ENCODE measurements around the gene ITGB5. TPM values are rescaled to one million over a fixed set of nuclear protein-coding genes. Genes with fewer than 3 reads are reported as not detected.

ITGB5 gene
- total RNA-seq, 1 experiment from 2014 or later: 0.86 TPM

- no peaks in the 10 kb centered on the region for H3K27me3 ChIP-seq (ENCODE audit: low read length)
- no peak for DNase-seq
- H4K20me1 ChIP-seq (ENCODE audit: insufficient read depth, low read depth, low read length): no peaks in the 10 kb centered on the region
- no peak overlapping the region for H3K4me3 ChIP-seq (ENCODE audit: low read length)
- no peaks in the 10 kb centered on the region for H3K36me3 ChIP-seq (ENCODE audit: insufficient read depth, low read length)
- H3K9me3 ChIP-seq (ENCODE audit: low read length): no peaks in the 10 kb centered on the region
- H2AFZ ChIP-seq (ENCODE audit: low read length): no peak overlapping the region
- no peaks in the 10 kb centered on the region for H3K4me1 ChIP-seq (ENCODE audit: low read length)
- no peak overlapping the region for H3K27ac ChIP-seq (ENCODE audit: low read length)
- H3K4me2 ChIP-seq (ENCODE audit: low read depth, low read length, poor library complexity, severe bottlenecking): no peak overlapping the region
- no peak overlapping the region for H3K9ac ChIP-seq (ENCODE audit: low read length)
- no peaks in the 10 kb centered on the region for H3K9me2 ChIP-seq (replicated peaks; ENCODE audit: insufficient read depth, low read length)
- H3K79me2 ChIP-seq (ENCODE audit: low read length): no peaks in the 10 kb centered on the region
These were observed 17.8 kb upstream of the ITGB5 start for GRCh38 chr3:124904835-124905492.

GRCh38 chr3:124903896-124904834 lies 17.0 kb upstream of the ITGB5 start:
- Histone ChIP-seq H4K20me1 (ENCODE audit: insufficient read depth, low read depth, low read length) (no peaks in the 10 kb centered on the region), H3K36me3 (ENCODE audit: insufficient read depth, low read length) (no peaks in the 10 kb centered on the region), H3K79me2 (ENCODE audit: low read length) (no peaks in the 10 kb centered on the region), H3K4me1 (ENCODE audit: low read length) (no peaks in the 10 kb centered on the region), H3K27ac (ENCODE audit: low read length) (no peak overlapping the region), H3K4me2 (ENCODE audit: low read depth, low read length, poor library complexity, severe bottlenecking) (no peak overlapping the region), H3K9ac (ENCODE audit: low read length) (no peak overlapping the region), H3K27me3 (ENCODE audit: low read length) (no peaks in the 10 kb centered on the region), H3K9me2 (replicated peaks; ENCODE audit: insufficient read depth, low read length) (no peaks in the 10 kb centered on the region), H3K9me3 (ENCODE audit: low read length) (no peaks in the 10 kb centered on the region), H2AFZ (ENCODE audit: low read length) (no peak overlapping the region), H3K4me3 (ENCODE audit: low read length) (no peak overlapping the region)
- DNase-seq: no peak

- no peak overlapping the region for H3K4me3 ChIP-seq (ENCODE audit: low read length)
These were observed 9.8 kb upstream of the ITGB5 start for GRCh38 chr3:124896824-124897526.

GRCh38 chr3:124895756-124896155 lies 8.6 kb upstream of the ITGB5 start:
- no peaks in the 10 kb centered on the region for H3K4me1 ChIP-seq (ENCODE audit: low read length)
- no peak overlapping the region for H3K4me2 ChIP-seq (ENCODE audit: low read depth, low read length, poor library complexity, severe bottlenecking)
- H3K9me3 ChIP-seq (ENCODE audit: low read length): no peaks in the 10 kb centered on the region
- H2AFZ ChIP-seq (ENCODE audit: low read length): no peak overlapping the region
- no peaks in the 10 kb centered on the region for H3K27me3 ChIP-seq (ENCODE audit: low read length)
- no peak overlapping the region for H3K4me3 ChIP-seq (ENCODE audit: low read length)
- no peaks in the 10 kb centered on the region for H3K36me3 ChIP-seq (ENCODE audit: insufficient read depth, low read length)
- H3K27ac ChIP-seq (ENCODE audit: low read length): no peak overlapping the region
- H3K79me2 ChIP-seq (ENCODE audit: low read length): no peaks in the 10 kb centered on the region
- no peak for DNase-seq
- no peak overlapping the region for H3K9ac ChIP-seq (ENCODE audit: low read length)
- no peaks in the 10 kb centered on the region for H4K20me1 ChIP-seq (ENCODE audit: insufficient read depth, low read depth, low read length)
- no peaks in the 10 kb centered on the region for H3K9me2 ChIP-seq (replicated peaks; ENCODE audit: insufficient read depth, low read length)

More at GRCh38 chr3:124896824-124897526, 9.8 kb upstream of the ITGB5 start:
- no peaks in the 10 kb centered on the region for H3K79me2 ChIP-seq (ENCODE audit: low read length)
- H3K4me1 ChIP-seq (ENCODE audit: low read length): no peaks in the 10 kb centered on the region
- H3K9ac ChIP-seq (ENCODE audit: low read length): no peak overlapping the region
- DNase-seq: no peak
- H3K27ac ChIP-seq (ENCODE audit: low read length): no peak overlapping the region
- H4K20me1 ChIP-seq (ENCODE audit: insufficient read depth, low read depth, low read length): no peaks in the 10 kb centered on the region
- H3K4me2 ChIP-seq (ENCODE audit: low read depth, low read length, poor library complexity, severe bottlenecking): no peak overlapping the region
- H3K36me3 ChIP-seq (ENCODE audit: insufficient read depth, low read length): no peaks in the 10 kb centered on the region
- H2AFZ ChIP-seq (ENCODE audit: low read length): no peak overlapping the region
- H3K27me3 ChIP-seq (ENCODE audit: low read length): no peaks in the 10 kb centered on the region
- no peaks in the 10 kb centered on the region for H3K9me2 ChIP-seq (replicated peaks; ENCODE audit: insufficient read depth, low read length)
- no peaks in the 10 kb centered on the region for H3K9me3 ChIP-seq (ENCODE audit: low read length)

GRCh38 chr3:124893526-124893925 lies 6.4 kb upstream of the ITGB5 start:
- H3K9me2 ChIP-seq (replicated peaks; ENCODE audit: insufficient read depth, low read length): no peaks in the 10 kb centered on the region
- no peak overlapping the region for H3K9ac ChIP-seq (ENCODE audit: low read length)
- H3K4me1 ChIP-seq (ENCODE audit: low read length): no peaks in the 10 kb centered on the region
- H3K27ac ChIP-seq (ENCODE audit: low read length): no peak overlapping the region
- H3K9me3 ChIP-seq (ENCODE audit: low read length): no peaks in the 10 kb centered on the region
- no peaks in the 10 kb centered on the region for H3K27me3 ChIP-seq (ENCODE audit: low read length)
- no peaks in the 10 kb centered on the region for H3K36me3 ChIP-seq (ENCODE audit: insufficient read depth, low read length)
- H3K79me2 ChIP-seq (ENCODE audit: low read length): no peaks in the 10 kb centered on the region
- DNase-seq: no peak
- H2AFZ ChIP-seq (ENCODE audit: low read length): no peak overlapping the region
- no peak overlapping the region for H3K4me3 ChIP-seq (ENCODE audit: low read length)
- H3K4me2 ChIP-seq (ENCODE audit: low read depth, low read length, poor library complexity, severe bottlenecking): no peak overlapping the region
- H4K20me1 ChIP-seq (ENCODE audit: insufficient read depth, low read depth, low read length): no peaks in the 10 kb centered on the region

- H3K4me3 ChIP-seq (ENCODE audit: low read length): no peak overlapping the region
- H3K4me2 ChIP-seq (ENCODE audit: low read depth, low read length, poor library complexity, severe bottlenecking): no peak overlapping the region
- no peaks in the 10 kb centered on the region for H3K27me3 ChIP-seq (ENCODE audit: low read length)
- H3K9ac ChIP-seq (ENCODE audit: low read length): no peak overlapping the region
- no peaks in the 10 kb centered on the region for H3K9me3 ChIP-seq (ENCODE audit: low read length)
- no peak overlapping the region for H2AFZ ChIP-seq (ENCODE audit: low read length)
- H3K9me2 ChIP-seq (replicated peaks; ENCODE audit: insufficient read depth, low read length): no peaks in the 10 kb centered on the region
- no peak for DNase-seq
- no peaks in the 10 kb centered on the region for H3K4me1 ChIP-seq (ENCODE audit: low read length)
- H3K79me2 ChIP-seq (ENCODE audit: low read length): no peaks in the 10 kb centered on the region
- no peak overlapping the region for H3K27ac ChIP-seq (ENCODE audit: low read length)
- H3K36me3 ChIP-seq (ENCODE audit: insufficient read depth, low read length): no peaks in the 10 kb centered on the region
- H4K20me1 ChIP-seq (ENCODE audit: insufficient read depth, low read depth, low read length): no peaks in the 10 kb centered on the region
These were observed 3.5 kb upstream of the ITGB5 start for GRCh38 chr3:124890573-124891190.

GRCh38 chr3:124888482-124889441 lies 1.6 kb upstream of the ITGB5 start:
- Histone ChIP-seq H3K36me3 (ENCODE audit: insufficient read depth, low read length) (no peaks in the 10 kb centered on the region), H3K27me3 (ENCODE audit: low read length) (no peaks in the 10 kb centered on the region), H3K4me1 (ENCODE audit: low read length) (no peaks in the 10 kb centered on the region), H2AFZ (ENCODE audit: low read length) (no peak overlapping the region), H3K4me3 (ENCODE audit: low read length) (no peak overlapping the region), H3K79me2 (ENCODE audit: low read length) (no peaks in the 10 kb centered on the region), H3K27ac (ENCODE audit: low read length) (no peak overlapping the region), H3K4me2 (ENCODE audit: low read depth, low read length, poor library complexity, severe bottlenecking) (no peak overlapping the region), H3K9me2 (replicated peaks; ENCODE audit: insufficient read depth, low read length) (no peaks in the 10 kb centered on the region), H3K9me3 (ENCODE audit: low read length) (no peaks in the 10 kb centered on the region), H4K20me1 (ENCODE audit: insufficient read depth, low read depth, low read length) (no peaks in the 10 kb centered on the region), H3K9ac (ENCODE audit: low read length) (no peak overlapping the region)
- no peak for DNase-seq
